ENCODE measurements around the gene LINGO3.
"Not testable (repeated sequence)": the region's sequence is repeated elsewhere in the genome, so short reads cannot be mapped to it uniquely, and the experiment has no call there.

LINGO3 gene

GRCh38 chr19:2281265-2282061 lies 26.5 kb downstream of the LINGO3 start:
- TF ChIP-seq PRDM4 (tag by site-specific recombination; IDR thresholded peaks at IDR 0.05) (peak; percentile 40; the same call in 1 of the 2 replicates), ZNF768 (tag by site-specific recombination; IDR thresholded peaks at IDR 0.05) (peak; percentile 90)
- H3K9me3 ChIP-seq (ENCODE audit: control insufficient read depth, insufficient read depth, low read depth, low read length); H3K36me3 ChIP-seq (ENCODE audit: control insufficient read depth in 2 of 2, insufficient read depth in 1 of 2, low read length in 2 of 2); H3K4me3 ChIP-seq (ENCODE audit: low read depth, low read length); H3K4me1 ChIP-seq (ENCODE audit: control insufficient read depth, insufficient read depth, low read length); H3K27ac ChIP-seq (ENCODE audit: extremely low read depth, low read depth, low read length): not testable (repeated sequence)
- ChIA-PET CTCF (interaction anchor here (0.6 kb wide), 1 partner anchor 330 kb away, joined by 3 read pairs; no protein-coding TSS in a partner anchor), POLR2A (interaction anchor here (0.6 kb wide), 1 partner anchor 443 kb away, joined by 5 read pairs; no protein-coding TSS in a partner anchor)

GRCh38 chr19:2280633-2281264 lies 27.2 kb downstream of the LINGO3 start:
- H3K9me3 ChIP-seq (ENCODE audit: control insufficient read depth, insufficient read depth, low read depth, low read length) = no peaks in the 10 kb centered on the region
- H3K27ac ChIP-seq (ENCODE audit: extremely low read depth, low read depth, low read length) = no peak overlapping the region
- POLR2A ChIA-PET = no interaction called here
- no peaks in the 10 kb centered on the region for H3K36me3 ChIP-seq (ENCODE audit: control insufficient read depth in 2 of 2, insufficient read depth in 1 of 2, low read length in 2 of 2)
- no peaks in the 10 kb centered on the region for H3K4me1 ChIP-seq (ENCODE audit: control insufficient read depth, insufficient read depth, low read length)
- 0 out of 2 replicates have a peak, but pooled peaks have one; percentile 16 for TF ChIP-seq EGR2 (tag by site-specific recombination; IDR thresholded peaks at IDR 0.05; ENCODE audit: low read depth)
- TF ChIP-seq ZNF423 (tag by site-specific recombination; IDR thresholded peaks at IDR 0.05) = no peak
- TF ChIP-seq ZNF768 (tag by site-specific recombination; IDR thresholded peaks at IDR 0.05) = peak; percentile 59; the same call in 1 of the 2 replicates
- 0 out of 2 replicates have a peak, but pooled peaks have one; percentile 25 for TF ChIP-seq KLF17 (tag by site-specific recombination; IDR thresholded peaks at IDR 0.05)
- peak; percentile 56; the same call in 1 of the 2 replicates for TF ChIP-seq ZIC2 (tag by site-specific recombination; IDR thresholded peaks at IDR 0.05)
- TF ChIP-seq HIC1 (tag by site-specific recombination; IDR thresholded peaks at IDR 0.05) = peak; percentile 29; the same call in 1 of the 2 replicates
- TF ChIP-seq SCRT2 (tag by site-specific recombination; IDR thresholded peaks at IDR 0.05) = peak; percentile 95
- TF ChIP-seq ZFP37 (tag by site-specific recombination; IDR thresholded peaks at IDR 0.05) = no peak
- peak; percentile 93 for TF ChIP-seq SCRT1 (tag by site-specific recombination; IDR thresholded peaks at IDR 0.05; ENCODE audit: borderline replicate concordance)
- no peak overlapping the region for H3K4me3 ChIP-seq (ENCODE audit: low read depth, low read length)
- CTCF ChIA-PET = no interaction called here

- POLR2A ChIA-PET = no interaction called here
Observed at GRCh38 chr19:2278459-2279158, 29.3 kb downstream of the LINGO3 start.

More at GRCh38 chr19:2278459-2279158, 29.3 kb downstream of the LINGO3 start:
- Histone ChIP-seq H3K4me1 (ENCODE audit: control insufficient read depth, insufficient read depth, low read length) (no peaks in the 10 kb centered on the region), H3K4me3 (ENCODE audit: low read depth, low read length) (no peak overlapping the region), H3K27ac (ENCODE audit: extremely low read depth, low read depth, low read length) (no peak overlapping the region), H3K36me3 (ENCODE audit: control insufficient read depth in 2 of 2, insufficient read depth in 1 of 2, low read length in 2 of 2) (peaks cover 0 to 9% of the 10 kb centered on the region in 2 experiments; a peak in 1 of 3 replicates), H3K9me3 (ENCODE audit: control insufficient read depth, insufficient read depth, low read depth, low read length) (no peaks in the 10 kb centered on the region)
- CTCF ChIA-PET = no interaction called here
- TF ChIP-seq ZNF664 (tag by site-specific recombination; IDR thresholded peaks at IDR 0.05) (no peak), GLIS2 (tag by site-specific recombination; IDR thresholded peaks at IDR 0.05) (peak; percentile 26; the same call in 1 of the 2 replicates), ZNF335 (tag by site-specific recombination; conservative IDR thresholded peaks at IDR 0.05) (no peak), ZNF558 (tag by site-specific recombination; IDR thresholded peaks at IDR 0.05) (no peak), HIC1 (tag by site-specific recombination; IDR thresholded peaks at IDR 0.05) (peak; percentile 79), ZNF561 (tag by site-specific recombination; IDR thresholded peaks at IDR 0.05; ENCODE audit: borderline replicate concordance) (no peak), ZNF791 (tag by site-specific recombination; IDR thresholded peaks at IDR 0.05) (no peak)
